HG02970 (cell line): Measurements from ENCODE around the gene MLLT11.

Experiments
- ATAC-seq: cut with Tn5 transposase; IDR thresholded peaks from one replicate; pipeline ENCODE4 v1.9.1; 2021; ENCODE audit warnings: mild to moderate bottlenecking, moderate library complexity, moderate number of reproducible peaks; ENCODE audit not compliant: unreplicated experiment, low FRiP score

Gene MLLT11

GRCh38 chr1:151060007-151060656 is at the start of gene MLLT11:
MLLT11 (plus strand) TSS chr1:151060397; CDS start chr1:151067225, 6,828 bp downstream.
- ATAC-seq, result no peak

GRCh38 chr1:151011154-151011850 is 48.9 kb upstream of the MLLT11 start:
- ATAC-seq, result no peak

DNA sequence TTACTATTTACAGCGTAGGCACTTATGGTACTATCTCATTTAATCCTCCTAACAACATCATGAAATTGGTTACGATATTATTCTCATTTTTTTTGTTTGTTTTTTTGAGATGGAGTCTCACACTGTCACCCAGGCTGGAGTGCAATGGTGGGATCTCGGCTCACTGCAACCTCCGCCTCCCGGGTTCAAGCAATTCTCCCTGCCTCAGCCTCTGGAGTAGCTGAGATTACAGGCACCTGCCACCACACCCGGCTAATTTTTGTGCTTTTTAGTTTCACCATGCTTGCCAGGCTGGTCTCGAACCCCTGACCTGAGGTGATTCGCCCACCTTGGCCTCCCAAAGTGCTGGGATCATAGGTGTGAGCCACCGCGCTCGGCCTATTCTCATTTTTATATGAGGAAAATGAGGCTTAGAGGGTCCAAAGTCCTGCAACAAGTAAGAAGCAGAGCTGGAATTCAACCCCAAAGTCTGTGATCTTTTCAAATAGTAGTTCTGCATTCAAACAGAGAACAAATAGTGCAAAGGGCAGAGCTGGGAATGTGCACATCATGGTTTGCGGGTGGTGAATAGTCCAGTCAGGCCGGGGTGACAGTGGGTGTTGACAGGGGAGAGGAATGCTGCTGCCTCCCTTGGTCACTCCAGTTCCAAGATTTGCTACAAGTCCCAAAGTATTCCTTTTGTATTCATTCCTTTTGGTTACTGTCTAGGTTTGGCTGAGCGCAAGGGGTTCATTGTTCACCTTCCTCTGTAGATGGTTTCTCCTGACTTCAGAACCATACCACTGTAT is 47.3 kb upstream of the MLLT11 start:
- ATAC-seq, result no peak

GRCh38 chr1:151013518-151013917 is 46.7 kb upstream of the MLLT11 start:
- no peak for ATAC-seq

DNA sequence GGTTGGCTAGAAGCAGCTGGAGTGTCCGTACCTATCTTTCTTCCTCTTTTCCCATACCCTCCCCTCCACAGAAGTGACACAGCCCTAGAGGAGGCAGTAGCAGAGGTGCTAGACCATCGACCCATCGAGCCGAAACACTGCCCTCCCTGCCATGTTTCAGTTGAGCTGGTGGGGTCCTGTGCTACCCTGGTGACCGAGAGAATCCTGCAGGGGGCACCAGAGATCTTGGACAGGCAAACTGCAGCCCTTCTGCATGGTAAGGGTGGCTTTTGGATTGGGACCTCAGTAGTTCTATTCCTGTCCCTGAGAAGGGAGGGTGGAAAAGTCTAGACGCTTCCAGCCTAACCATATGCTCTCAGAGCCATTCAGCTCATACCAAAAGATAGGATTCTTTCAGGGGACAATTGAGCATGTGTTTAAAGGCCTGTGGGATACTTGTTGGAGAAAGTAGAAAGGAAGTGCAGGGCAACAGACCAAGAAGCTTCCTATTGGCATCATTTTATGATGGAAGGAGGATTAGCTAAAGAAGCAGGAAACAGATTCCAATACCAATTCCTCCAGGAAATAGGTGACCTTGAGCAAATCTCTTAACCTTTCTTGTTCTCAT is 35.6 kb upstream of the MLLT11 start:
- no peak for ATAC-seq

GRCh38 chr1:151026460-151026859 is 33.7 kb upstream of the MLLT11 start:
- no peak for ATAC-seq

DNA sequence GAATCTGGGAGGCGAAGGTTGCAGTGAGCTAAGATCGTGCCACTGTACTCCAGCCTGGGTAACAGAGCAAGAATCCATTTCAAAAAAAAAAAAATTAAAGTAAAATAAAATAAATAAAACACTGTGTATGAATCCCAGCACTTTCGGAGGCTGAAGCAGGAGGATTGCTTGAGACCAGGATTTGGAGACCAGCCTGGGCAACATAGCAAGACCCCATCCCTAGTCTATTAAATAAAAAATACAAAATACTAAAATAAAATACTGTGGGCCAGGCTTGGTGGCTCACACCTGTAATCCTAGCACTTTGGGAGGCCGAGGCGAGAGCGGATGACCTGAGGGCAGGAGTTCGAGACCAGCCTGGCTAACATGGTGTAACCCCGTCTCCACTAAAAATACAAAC is 28.0 kb upstream of the MLLT11 start:
- no peak for ATAC-seq

DNA sequence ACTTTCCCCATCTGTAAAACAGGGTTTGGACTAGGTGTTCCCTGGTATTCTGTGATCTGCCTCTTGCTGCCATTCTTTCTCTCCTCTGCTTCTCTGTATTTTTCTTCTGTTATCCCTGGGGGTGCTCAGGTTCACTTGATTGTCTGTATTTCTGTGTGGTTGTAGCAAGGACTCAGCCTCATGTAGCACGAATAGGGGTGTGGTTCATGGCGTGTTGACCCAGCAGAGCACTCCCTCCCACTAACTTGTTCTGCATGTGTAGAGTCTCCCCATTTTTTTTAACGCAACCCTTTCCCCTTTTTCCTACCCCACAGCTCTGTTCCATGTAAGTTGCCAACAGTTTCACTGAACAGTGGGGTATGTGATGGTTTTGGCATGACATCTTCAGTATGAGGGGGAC is 25.0 kb upstream of the MLLT11 start:
- no peak for ATAC-seq

- no peak for ATAC-seq
These were observed 23.8 kb upstream of the MLLT11 start, which contains the start of gene BNIPL for GRCh38 chr1:151036356-151036755. BNIPL (plus strand) TSS chr1:151036586; CDS start chr1:151036726, 140 bp downstream.

- ATAC-seq, result no peak
These were observed 23.2 kb upstream of the MLLT11 start for GRCh38 chr1:151037032-151037431.

- ATAC-seq, result no peak
These were observed 20.7 kb upstream of the MLLT11 start for GRCh38 chr1:151039521-151039920.

DNA sequence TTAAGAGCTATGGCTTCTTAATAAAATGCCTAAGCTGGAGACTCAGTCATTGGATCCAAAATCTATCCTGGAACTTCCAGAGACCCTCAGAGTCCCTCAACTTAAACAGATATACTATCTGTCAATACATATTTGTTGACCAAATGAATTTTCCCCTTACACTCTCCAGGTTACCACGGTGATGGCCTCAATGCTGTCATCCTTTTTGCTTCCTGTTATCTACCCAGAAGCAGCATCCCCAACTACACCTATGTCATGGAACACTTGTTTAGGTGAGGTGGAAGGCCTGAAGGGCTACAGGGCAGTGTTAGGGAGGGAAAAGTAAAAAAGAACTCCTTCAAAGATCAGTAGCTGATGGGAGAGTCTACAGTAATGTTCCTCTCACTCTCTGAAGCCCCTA is 17.0 kb upstream of the MLLT11 start:
- no peak for ATAC-seq

DNA sequence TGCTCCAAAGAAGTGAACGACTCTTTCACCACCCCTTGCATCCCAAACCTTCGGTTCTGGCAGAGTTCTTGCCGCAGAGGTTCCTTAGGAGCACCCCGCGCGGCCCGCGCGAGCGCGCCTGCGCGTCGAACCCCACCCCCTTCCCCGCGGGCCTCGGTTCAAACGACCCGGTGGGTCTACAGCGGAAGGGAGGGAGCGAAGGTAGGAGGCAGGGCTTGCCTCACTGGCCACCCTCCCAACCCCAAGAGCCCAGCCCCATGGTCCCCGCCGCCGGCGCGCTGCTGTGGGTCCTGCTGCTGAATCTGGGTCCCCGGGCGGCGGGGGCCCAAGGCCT is 12.6 kb upstream of the MLLT11 start, which contains the start of gene C1orf56:
Gene C1orf56 (plus strand): TSS at position 161 of the 334 bp plus-strand sequence. CDS start 97 bp downstream, at position 258.
- ATAC-seq, result no peak

- no peak for ATAC-seq
These were observed 12.1 kb upstream of the MLLT11 start for GRCh38 chr1:151047925-151048644.

DNA sequence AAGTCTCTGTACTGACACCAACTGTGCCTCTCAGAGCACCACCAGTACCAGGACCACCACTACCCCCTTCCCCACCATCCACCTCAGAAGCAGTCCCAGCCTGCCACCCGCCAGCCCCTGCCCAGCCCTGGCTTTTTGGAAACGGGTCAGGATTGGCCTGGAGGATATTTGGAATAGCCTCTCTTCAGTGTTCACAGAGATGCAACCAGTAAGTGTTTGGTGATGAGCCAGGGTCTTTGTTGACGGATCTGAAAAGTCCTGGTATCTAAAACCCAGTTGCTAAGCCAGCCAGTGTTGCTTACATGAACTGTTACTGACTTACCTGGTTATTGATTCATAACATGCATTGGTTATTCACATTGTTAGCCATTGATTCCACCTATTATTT is 11.6 kb upstream of the MLLT11 start:
- no peak for ATAC-seq

DNA sequence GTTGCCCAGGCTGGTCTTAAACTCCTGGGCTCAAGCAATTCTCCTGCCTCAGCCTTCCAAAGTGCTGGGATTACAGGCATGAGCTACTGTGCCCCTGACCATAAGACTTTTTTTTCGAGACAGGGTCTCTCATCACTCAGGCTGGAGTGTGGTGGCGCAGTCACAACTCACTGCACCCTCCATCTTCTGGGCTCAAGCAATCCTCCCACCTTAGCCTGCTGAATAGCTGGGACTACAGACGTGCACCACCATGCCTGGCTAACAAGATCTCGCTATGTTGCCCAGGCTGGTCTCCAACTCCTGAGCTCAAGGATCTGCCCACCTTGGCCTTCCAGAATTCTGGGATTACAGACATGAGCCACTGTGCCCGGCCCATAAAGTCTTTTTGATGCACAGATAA is 10.7 kb upstream of the MLLT11 start:
- no peak for ATAC-seq

DNA sequence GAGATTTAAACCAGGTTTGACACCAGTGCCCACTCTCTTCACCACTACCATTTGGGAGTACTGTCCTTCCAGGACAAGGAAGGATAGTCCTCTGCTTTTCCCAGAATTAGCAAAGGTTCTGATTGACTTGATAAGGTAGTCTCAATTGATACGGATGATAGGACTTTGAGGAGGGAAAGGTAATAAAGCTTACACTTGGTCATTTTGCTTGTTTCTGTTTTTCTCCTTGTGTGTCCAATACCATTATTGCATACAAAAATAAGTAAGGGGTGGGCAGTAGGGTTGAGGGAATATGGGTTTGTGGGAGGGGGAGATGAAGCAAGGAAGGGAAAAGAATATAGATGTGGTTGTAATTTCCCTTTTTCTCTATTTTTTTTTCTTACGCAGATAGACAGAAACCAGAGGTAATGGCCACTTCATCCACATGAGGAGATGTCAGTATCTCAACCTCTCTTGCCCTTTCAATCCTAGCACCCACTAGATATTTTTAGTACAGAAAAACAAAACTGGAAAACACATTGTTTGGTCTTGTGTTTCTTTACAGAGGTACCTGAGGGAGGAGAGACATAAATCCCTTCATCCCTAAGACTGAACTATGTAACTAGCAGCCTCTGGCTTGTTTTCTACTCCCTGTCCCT is 10.0 kb upstream of the MLLT11 start:
- no peak for ATAC-seq

DNA sequence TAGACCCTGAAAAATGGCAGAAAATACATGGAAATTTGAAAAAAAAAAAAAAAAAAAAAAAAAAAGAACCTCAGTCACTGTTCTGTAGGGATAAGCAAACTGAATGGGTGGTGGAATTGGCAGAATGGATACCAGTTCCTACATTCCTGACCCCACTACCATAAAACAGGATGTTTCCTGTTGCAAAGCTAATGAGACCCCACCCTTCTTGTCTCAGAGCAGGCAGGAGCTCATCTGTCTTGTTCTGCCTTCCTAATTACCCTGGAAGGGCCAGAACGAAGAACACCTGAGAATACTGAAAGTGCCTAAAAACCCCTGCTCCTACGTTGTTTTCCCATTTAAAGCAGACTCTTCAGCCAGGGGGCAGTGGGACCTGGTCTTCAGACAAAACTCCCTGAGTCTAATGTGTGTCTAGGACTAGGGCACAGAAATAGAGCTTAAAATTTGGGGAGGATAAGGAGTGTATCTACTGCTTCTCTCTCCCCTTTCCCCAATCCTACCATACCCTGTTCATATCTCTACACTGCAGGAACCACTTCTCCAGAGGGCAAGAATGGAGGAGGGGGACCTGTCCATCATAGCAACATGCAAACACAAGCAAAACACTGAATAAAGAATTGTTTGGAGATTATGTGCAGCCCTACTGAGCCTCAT is 8.7 kb upstream of the MLLT11 start:
- ATAC-seq, result no peak

GRCh38 chr1:151054971-151055547 is 5.1 kb upstream of the MLLT11 start:
- no peak for ATAC-seq
